ENCODE measurements around the gene TOB2.

TOB2 gene, protein sequence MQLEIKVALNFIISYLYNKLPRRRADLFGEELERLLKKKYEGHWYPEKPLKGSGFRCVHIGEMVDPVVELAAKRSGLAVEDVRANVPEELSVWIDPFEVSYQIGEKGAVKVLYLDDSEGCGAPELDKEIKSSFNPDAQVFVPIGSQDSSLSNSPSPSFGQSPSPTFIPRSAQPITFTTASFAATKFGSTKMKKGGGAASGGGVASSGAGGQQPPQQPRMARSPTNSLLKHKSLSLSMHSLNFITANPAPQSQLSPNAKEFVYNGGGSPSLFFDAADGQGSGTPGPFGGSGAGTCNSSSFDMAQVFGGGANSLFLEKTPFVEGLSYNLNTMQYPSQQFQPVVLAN

DNA sequence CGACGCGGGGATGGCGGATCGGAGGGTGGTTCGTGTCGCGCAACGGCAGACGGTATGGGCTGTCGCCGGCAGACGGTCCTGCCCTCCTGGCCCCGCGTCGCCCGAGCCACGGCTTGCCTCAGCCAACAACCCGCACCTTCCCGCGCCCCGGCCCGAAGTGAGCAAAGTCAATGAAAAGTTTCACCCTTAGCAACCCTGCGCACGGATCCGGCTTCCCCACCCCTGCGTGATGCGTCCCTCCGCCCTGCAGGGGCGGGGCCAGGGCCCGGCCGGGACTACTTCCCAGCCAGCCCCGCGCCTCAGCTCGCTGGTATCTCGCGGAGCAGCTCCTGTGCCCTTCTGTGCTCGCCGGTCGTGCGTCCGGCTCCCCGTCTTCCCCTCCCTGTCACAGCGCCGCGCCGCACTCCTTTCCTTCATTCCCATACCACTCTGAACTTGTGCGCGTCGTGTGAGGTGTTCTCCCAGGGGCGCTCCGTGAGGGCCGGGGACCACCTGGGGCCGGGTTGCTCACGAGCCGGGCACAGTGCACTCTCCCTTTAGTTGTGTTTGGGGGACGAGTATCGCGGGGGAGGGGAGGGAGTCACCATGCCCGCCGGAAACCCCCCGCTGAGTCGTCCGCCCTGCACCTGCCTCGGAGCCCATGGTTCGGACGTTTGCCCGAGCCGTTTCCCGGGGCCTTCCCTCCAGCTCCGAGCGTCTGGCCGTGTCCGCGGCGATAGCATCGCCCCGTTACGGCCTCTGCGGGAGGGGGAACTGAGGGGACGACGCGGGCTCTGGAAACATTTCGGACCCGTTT lies at the start of gene TOB2:
TSS of gene TOB2 (minus strand) at position 163 of the 796 bp plus-strand sequence. CDS start 9,456 bp downstream, outside the sequence.
- TF ChIP-seq, protein P1, sequence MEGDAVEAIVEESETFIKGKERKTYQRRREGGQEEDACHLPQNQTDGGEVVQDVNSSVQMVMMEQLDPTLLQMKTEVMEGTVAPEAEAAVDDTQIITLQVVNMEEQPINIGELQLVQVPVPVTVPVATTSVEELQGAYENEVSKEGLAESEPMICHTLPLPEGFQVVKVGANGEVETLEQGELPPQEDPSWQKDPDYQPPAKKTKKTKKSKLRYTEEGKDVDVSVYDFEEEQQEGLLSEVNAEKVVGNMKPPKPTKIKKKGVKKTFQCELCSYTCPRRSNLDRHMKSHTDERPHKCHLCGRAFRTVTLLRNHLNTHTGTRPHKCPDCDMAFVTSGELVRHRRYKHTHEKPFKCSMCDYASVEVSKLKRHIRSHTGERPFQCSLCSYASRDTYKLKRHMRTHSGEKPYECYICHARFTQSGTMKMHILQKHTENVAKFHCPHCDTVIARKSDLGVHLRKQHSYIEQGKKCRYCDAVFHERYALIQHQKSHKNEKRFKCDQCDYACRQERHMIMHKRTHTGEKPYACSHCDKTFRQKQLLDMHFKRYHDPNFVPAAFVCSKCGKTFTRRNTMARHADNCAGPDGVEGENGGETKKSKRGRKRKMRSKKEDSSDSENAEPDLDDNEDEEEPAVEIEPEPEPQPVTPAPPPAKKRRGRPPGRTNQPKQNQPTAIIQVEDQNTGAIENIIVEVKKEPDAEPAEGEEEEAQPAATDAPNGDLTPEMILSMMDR (IDR thresholded peaks at IDR 0.05; ENCODE audit: low read depth, low read length) = no peak
- TF ChIP-seq POLR2A (IDR thresholded peaks at IDR 0.05; ENCODE audit: extremely low read depth, insufficient read length) = peak; percentile 92
- TF ChIP-seq MAX (IDR thresholded peaks at IDR 0.05; ENCODE audit: low read depth, low read length) = no peak; the same call in 1 of the 2 replicates
- TF ChIP-seq MYC (IDR thresholded peaks at IDR 0.05; ENCODE audit: low read depth, low read length) = peak; percentile 69
- DNase-seq (ENCODE audit: low read depth) = peak; percentile 96
- H3K4me3 ChIP-seq (ENCODE audit: low read depth, low read length) = peak within 1 kb of the TSS; percentile 86

DNA sequence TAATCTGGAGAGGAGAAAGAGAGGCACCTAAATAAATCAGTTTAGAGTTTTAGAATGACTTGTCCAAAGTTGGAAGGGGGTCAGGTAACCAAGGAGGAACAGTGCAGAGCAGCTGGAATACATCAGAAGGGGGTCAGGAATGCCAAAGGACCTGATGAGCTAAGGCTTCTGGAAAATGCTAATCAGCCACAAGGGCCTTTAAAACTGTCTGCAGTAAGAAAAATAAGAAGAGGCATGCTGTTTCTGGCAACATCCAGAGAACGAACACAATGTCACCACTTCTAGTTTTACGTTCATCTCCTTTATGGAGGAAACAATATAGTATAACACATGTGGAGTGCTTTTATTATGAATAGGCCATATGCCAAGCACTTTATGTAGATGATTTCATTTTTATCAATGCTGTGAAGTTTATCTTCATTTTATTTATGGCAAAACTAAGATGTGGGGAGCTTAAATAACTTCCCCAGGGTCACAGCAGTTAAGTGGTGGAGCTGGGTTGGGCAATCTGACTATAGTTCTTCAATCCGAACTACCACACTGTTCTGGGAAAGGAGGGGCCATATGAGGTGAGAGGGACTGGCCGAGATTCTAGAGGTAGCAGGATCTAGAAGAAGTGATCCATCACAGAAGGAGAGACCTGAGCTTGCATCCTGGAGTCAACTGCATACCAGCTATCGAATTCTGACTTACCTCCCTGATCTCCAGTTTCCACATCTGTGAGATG lies 44.9 kb upstream of the TOB2 start:
- DNase-seq (ENCODE audit: low read depth) = no peak
- no peak overlapping the region for H3K4me3 ChIP-seq (ENCODE audit: low read depth, low read length)
- TF ChIP-seq POLR2A (IDR thresholded peaks at IDR 0.05; ENCODE audit: extremely low read depth, insufficient read length) = no peak
- no peak for TF ChIP-seq MAX (IDR thresholded peaks at IDR 0.05; ENCODE audit: low read depth, low read length)
- TF ChIP-seq, protein P1 (IDR thresholded peaks at IDR 0.05; ENCODE audit: low read depth, low read length) = no peak
- no peak for TF ChIP-seq MYC (IDR thresholded peaks at IDR 0.05; ENCODE audit: low read depth, low read length)

- H3K4me3 ChIP-seq (ENCODE audit: low read depth, low read length) = no peak overlapping the region
- TF ChIP-seq MAX (IDR thresholded peaks at IDR 0.05; ENCODE audit: low read depth, low read length) = no peak
- TF ChIP-seq POLR2A (IDR thresholded peaks at IDR 0.05; ENCODE audit: extremely low read depth, insufficient read length) = no peak
- TF ChIP-seq, protein P1 (IDR thresholded peaks at IDR 0.05; ENCODE audit: low read depth, low read length) = no peak
- TF ChIP-seq MYC (IDR thresholded peaks at IDR 0.05; ENCODE audit: low read depth, low read length) = no peak
- no peak for DNase-seq (ENCODE audit: low read depth)
These were observed 42.2 kb upstream of the TOB2 start for GRCh38 chr22:41488596-41489385.

DNA sequence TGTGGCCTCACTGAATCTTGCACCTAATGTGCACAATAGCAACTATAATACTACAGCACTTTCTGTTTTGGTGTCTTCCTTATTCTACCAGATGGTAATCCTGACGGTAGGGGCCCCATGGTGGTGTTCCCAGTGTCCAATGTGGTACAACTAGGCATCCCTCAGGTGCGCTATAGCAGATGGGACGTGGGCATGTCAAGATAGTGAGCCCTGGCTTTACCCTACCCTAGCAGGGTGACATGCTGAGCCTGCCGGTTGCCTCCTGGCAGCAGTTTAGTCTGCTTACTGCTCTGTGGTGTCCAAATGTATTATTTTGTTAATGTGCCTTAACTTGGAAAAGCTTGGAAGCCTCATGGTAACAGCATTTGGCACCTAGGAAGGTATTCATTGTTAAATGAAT lies 41.5 kb upstream of the TOB2 start:
- TF ChIP-seq MAX (IDR thresholded peaks at IDR 0.05; ENCODE audit: low read depth, low read length) = no peak
- TF ChIP-seq, protein P1 (IDR thresholded peaks at IDR 0.05; ENCODE audit: low read depth, low read length) = no peak
- TF ChIP-seq MYC (IDR thresholded peaks at IDR 0.05; ENCODE audit: low read depth, low read length) = no peak
- no peak for TF ChIP-seq POLR2A (IDR thresholded peaks at IDR 0.05; ENCODE audit: extremely low read depth, insufficient read length)
- DNase-seq (ENCODE audit: low read depth) = no peak

More for the DNA sequence above, 41.5 kb upstream of the TOB2 start:
- H3K4me3 ChIP-seq (ENCODE audit: low read depth, low read length) = no peak overlapping the region

Data from NB4 (cell line).